ENCODE results near the gene PCIF1. TPM values are rescaled to one million over a fixed set of nuclear protein-coding genes. Genes with fewer than 3 reads are reported as not detected.

Gene PCIF1
- total RNA-seq, 1 donor from 2014 or later, result 18.3 TPM

DNA sequence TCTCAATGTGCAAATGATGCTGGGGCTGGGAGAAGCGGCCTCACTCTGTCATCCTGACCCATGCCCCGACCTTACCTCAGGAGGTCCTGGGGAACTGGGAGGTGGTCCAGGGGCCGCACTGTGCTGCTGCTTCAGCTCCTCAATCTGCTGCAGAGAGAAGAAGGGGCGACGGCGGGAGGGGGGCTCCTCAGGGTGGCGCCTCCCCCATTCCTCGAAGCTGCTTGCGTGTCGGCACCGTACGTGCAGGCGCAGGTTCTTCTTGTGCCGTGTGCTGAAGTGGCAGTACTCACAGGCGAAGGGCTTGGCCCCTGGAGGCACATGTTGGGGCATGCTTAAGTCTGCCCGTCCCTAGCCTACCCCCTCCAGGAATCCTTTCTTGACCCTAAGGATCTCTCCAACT is 24.6 kb downstream of the PCIF1 start:
- TF ChIP-seq, protein P1, sequence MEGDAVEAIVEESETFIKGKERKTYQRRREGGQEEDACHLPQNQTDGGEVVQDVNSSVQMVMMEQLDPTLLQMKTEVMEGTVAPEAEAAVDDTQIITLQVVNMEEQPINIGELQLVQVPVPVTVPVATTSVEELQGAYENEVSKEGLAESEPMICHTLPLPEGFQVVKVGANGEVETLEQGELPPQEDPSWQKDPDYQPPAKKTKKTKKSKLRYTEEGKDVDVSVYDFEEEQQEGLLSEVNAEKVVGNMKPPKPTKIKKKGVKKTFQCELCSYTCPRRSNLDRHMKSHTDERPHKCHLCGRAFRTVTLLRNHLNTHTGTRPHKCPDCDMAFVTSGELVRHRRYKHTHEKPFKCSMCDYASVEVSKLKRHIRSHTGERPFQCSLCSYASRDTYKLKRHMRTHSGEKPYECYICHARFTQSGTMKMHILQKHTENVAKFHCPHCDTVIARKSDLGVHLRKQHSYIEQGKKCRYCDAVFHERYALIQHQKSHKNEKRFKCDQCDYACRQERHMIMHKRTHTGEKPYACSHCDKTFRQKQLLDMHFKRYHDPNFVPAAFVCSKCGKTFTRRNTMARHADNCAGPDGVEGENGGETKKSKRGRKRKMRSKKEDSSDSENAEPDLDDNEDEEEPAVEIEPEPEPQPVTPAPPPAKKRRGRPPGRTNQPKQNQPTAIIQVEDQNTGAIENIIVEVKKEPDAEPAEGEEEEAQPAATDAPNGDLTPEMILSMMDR (conservative IDR thresholded peaks at IDR 0.05; ENCODE audit: low read depth, low read length), result no peak
- no peak for DNase-seq (ENCODE audit: low read depth)
- no peak overlapping the region for H3K4me3 ChIP-seq (ENCODE audit: low read depth, low read length)

DNA sequence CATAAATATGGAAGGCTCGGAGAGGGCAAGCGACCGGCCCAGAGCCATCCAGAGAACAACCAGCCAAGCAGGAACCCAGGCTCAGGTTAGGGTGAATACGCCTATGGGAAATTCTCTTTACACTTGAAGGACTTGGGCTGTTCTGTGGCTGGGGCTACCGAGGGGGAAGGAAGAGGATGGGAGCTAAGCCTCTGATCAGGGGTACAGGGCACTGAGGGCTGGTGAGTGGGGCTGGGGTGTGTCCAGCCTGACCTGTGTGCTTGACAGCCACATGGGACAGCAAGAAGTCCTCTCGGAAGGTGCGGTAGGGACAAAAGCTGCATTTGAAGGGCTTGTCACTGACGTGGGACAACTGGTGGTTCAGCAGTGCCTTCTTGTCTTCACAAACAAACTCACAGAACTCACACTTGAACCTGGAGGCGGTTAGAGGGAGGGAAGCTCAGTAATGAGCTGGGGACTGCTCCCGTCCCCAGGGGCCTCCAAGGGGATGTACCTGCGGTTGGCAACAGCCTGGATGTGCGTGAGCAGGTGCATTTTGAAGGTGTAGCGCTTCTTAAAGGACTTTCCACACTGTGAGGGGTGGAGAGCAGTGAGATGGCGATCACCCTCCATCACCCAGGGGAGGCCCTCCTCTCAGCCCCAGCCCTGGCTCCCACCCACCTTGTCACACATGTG is 25.6 kb downstream of the PCIF1 start:
- DNase-seq (ENCODE audit: low read depth), result no peak
- TF ChIP-seq, protein P1 (conservative IDR thresholded peaks at IDR 0.05; ENCODE audit: low read depth, low read length), result no peak
- H3K4me3 ChIP-seq (ENCODE audit: low read depth, low read length), result no peak overlapping the region

DNA sequence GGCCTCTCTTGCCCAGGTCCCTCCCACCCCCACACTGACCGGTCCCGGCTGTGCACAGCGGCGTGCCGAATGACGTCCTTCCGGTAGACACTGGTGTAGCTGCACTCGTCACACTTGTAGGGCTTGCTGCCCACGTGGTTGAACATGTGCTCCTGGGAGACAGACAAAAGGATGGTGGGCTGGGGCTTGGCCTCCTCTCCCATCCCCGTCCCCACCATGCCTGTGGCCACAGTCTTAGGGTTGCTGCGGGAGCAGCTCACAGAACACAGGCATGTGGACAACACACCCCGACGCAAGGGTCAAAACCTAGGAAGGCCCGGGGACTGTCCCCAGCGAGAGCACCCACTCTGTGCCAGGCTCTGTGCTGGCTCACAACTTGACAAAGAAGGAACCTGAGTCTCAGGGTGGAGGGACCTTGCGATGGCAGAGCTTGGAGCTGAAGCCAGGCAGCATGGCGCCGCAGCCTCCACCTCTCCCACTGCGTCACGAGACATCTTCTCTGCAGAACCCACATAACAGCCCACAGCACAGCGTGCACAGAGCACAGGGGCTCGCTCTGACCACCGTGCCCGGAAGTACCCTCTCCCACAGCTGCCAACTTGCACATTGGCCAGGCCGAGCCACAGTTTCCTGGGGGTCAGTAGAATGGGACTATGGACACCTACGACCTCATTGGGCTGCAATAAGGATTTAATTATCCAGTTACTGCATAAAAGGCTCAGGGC is 27.7 kb downstream of the PCIF1 start:
- H3K4me3 ChIP-seq (ENCODE audit: low read depth, low read length), result no peak overlapping the region
- TF ChIP-seq, protein P1 (conservative IDR thresholded peaks at IDR 0.05; ENCODE audit: low read depth, low read length), result no peak
- DNase-seq (ENCODE audit: low read depth), result no peak

DNA sequence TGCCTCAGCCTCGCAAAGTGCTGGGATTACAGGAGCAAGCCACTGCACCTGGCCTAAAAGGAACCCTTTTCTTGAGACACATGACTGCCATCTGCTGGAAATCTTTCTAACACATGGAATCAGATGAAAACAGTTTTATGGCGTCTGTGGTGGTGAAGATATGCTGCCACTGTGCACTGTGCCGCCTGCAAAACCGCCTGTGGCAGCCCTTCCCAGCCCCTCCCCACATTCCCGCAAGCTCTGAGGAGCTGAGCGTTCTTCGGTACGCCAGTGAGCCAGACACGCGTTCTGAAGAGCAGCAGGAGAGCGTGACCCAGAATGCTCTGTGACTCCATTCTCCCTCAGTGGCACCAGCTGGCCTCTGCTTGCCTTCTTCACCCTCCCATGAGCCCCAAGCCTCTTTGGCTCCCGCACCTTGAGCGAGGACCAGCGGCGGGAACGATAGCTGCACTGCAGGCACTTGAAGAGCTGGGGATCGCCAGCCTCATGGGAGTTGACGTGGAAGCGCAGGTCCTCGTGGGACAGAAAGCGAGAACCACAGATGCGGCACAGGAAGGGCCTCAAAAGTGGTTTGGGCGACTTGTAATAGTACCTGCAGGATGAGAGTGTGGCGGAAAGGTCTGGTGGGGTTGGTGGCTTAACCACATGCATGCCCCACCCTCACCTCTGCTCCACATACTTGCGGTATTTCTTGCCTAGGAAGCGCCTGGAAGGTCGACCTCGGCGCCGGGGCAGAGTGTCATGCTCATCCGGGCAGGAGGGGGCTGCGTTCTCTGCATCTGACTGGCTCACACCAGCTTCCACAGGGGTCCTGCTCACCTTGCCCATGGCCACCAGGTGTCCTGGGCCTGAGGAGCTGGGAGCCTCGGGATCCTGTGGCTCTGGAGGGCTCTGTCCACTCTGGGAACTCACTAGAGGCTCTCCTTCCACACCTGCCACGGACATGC is 28.8 kb downstream of the PCIF1 start:
- DNase-seq (ENCODE audit: low read depth), result no peak
- no peak overlapping the region for H3K4me3 ChIP-seq (ENCODE audit: low read depth, low read length)
- TF ChIP-seq, protein P1 (conservative IDR thresholded peaks at IDR 0.05; ENCODE audit: low read depth, low read length), result peak; percentile 55

DNA sequence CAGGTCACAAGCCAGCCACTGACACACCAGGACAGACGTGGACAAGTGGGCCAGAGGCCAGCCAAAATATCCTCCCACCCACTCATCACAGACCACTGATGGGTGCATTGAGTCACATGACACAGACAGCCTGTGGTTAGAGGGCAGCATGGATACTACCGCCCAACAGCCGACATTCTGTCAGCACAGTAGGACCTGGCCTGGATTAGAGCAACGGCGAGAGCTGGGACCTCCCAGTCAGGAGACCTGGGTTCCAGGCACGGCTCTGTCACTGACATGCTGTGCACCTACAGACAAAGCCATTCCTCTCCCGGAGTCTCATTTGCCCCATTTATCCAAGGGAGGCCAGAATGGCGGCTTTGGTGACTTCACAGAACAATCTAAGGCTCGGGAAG is 29.5 kb downstream of the PCIF1 start:
- H3K4me3 ChIP-seq (ENCODE audit: low read depth, low read length), result no peak overlapping the region
- DNase-seq (ENCODE audit: low read depth), result no peak
- TF ChIP-seq, protein P1 (conservative IDR thresholded peaks at IDR 0.05; ENCODE audit: low read depth, low read length), result no peak

DNA sequence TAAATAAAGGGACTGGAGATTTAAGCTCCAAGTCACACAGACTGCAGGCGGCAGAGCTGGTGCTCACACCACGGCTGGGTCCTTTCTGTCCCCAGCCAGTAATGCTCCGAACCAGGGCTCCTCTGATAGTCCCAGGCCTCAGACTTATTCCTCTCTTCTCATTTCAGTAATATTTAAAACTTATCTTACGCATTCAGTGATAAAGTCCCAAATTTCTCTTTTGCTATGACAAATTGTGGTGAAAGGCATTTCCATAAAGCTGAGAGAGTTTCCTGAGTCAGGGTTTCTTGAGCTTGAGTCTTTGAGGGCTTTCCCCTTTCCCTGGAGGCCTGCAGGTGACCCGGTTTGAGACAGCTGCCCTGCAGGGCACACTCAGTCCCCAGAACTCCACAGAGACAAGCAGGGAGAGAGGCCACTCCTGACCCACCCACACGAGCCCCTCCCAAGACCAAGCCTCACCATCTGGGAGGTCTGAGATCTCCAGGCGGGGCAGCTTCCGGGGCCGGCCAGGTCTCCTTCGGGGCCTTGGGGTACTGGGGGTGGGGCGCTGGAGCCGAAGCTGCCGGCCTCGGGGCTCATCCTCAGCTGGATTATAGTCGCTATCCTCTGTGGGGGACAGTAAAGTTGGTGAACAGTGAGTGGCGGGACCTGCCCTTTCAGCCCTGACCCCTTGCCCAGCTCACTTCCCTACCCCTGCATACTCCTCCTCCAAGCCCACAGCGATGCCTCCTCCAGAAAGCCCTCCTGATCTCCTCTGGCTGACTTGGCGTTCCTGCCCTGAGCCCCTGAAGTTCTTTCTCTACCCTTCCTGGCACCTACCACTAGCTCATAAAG is 30.9 kb downstream of the PCIF1 start:
- TF ChIP-seq, protein P1 (conservative IDR thresholded peaks at IDR 0.05; ENCODE audit: low read depth, low read length), result no peak
- no peak for DNase-seq (ENCODE audit: low read depth)

More for the DNA sequence above, 30.9 kb downstream of the PCIF1 start:
- no peak overlapping the region for H3K4me3 ChIP-seq (ENCODE audit: low read depth, low read length)
